Fibroblast of lung (primary cell): ENCODE results near the gene NCSTN. TPM values are rescaled to one million over a fixed set of nuclear protein-coding genes. Genes with fewer than 3 reads are reported as not detected.

ENCODE experiments used
- DNase-seq, 2 donors: peaks; one replicate each; pipeline versions ENCODE4 v3.0.0 to v3.0.0-alpha.2; 2010; ENCODE audit warnings: low read depth in 2 of 2
- H2AFZ ChIP-seq: 2 replicates; pipeline ENCODE4 v1.5.1; 2012; ENCODE audit warnings: low read length, control low read depth, inconsistent platforms
- H3K27ac ChIP-seq: 2 replicates; pipeline ENCODE4 v1.5.1; 2011; ENCODE audit warnings: low read length, control low read depth; ENCODE audit not compliant: insufficient read depth
- H3K27me3 ChIP-seq: 2 replicates; pipeline ENCODE4 v1.5.1; 2011; ENCODE audit warnings: mild to moderate bottlenecking, low read length; ENCODE audit not compliant: control insufficient read depth, insufficient read depth
- H3K36me3 ChIP-seq: 2 replicates; pipeline ENCODE4 v1.5.1; 2011; ENCODE audit warnings: low read length; ENCODE audit not compliant: control insufficient read depth, insufficient read depth
- H3K4me1 ChIP-seq: 2 replicates; pipeline ENCODE4 v1.5.1; 2011; ENCODE audit warnings: low read length; ENCODE audit not compliant: control insufficient read depth, insufficient read depth; ENCODE audit errors: extremely low read depth
- H3K4me2 ChIP-seq: 2 replicates; pipeline ENCODE4 v1.5.1; 2011; ENCODE audit warnings: low read length, control low read depth; ENCODE audit not compliant: insufficient read depth; ENCODE audit errors: extremely low read depth
- H3K4me3 ChIP-seq, 4 experiments: fragments of 200-600 bp in 1 of 4; sonication (generic) in 1 of 4; replicated peaks in 1 of 4; 2 replicates each; pipeline ENCODE4 v1.5.1; 2011 to 2016; ENCODE audit warnings: low read length in 4 of 4, low read depth in 3 of 4, mild to moderate bottlenecking in 3 of 4, control low read depth in 2 of 4, inconsistent platforms in 1 of 4, mixed read lengths in 1 of 4; ENCODE audit not compliant: insufficient read depth in 1 of 4; ENCODE audit errors: control extremely low read depth in 1 of 4
- H3K79me2 ChIP-seq: 2 replicates; pipeline ENCODE4 v1.5.1; 2012; ENCODE audit warnings: mild to moderate bottlenecking, low read length, inconsistent platforms; ENCODE audit not compliant: control insufficient read depth, insufficient read depth
- H3K9ac ChIP-seq: 2 replicates; pipeline ENCODE4 v1.5.1; 2011; ENCODE audit warnings: mild to moderate bottlenecking, low read length, control low read depth; ENCODE audit not compliant: insufficient read depth
- H3K9me3 ChIP-seq: 2 replicates; pipeline ENCODE4 v1.5.1; 2012; ENCODE audit warnings: low read depth, low read length; ENCODE audit not compliant: control insufficient read depth, insufficient read depth
- H4K20me1 ChIP-seq: 2 replicates; pipeline ENCODE4 v1.5.1; 2011; ENCODE audit warnings: low read length; ENCODE audit not compliant: control insufficient read depth, insufficient read depth; ENCODE audit errors: extremely low read depth
- EZH2 ChIP-seq: IDR thresholded peaks from 2 replicates; pipeline ENCODE4 v1.5.1; 2012; ENCODE audit warnings: low read length, control low read depth, mild to moderate bottlenecking; ENCODE audit errors: missing control alignments
- polyA plus RNA-seq, 2 donors: library from polyadenylated mRNA; depleted of rRNA in 1 of 2; stranded (reverse) in 1 of 2; unstranded in 1 of 2; fragments of >200 nt; gene quantifications; 2 replicates each; pipeline ENCODE4 v1.2.1, GENCODE V29; 2011 to 2012; ENCODE audit warnings: missing spikeins in 1 of 2
- total RNA-seq: library from RNA; depleted of rRNA; stranded (reverse); fragments of >200 nt; gene quantifications from 2 replicates; pipeline ENCODE4 v1.2.1, GENCODE V29; 2014
- TF ChIP-seq, protein P1 (sequence below), 2 donors: IDR thresholded peaks in 1 of 2; conservative IDR thresholded peaks in 1 of 2; 1 replicate in 1 of 2; 2 replicates in 1 of 2; pipeline ENCODE4 v1.5.1; 2011 to 2012; ENCODE audit warnings: low read length in 2 of 2, control low read depth in 1 of 2, inconsistent platforms in 1 of 2, low read depth in 1 of 2, mild to moderate bottlenecking in 1 of 2

Gene NCSTN
- total and polyA plus RNA-seq, 2 donors (not counting 1 experiment from before 2014, with no cell fraction given), result 97.1 to 188 TPM

DNA sequence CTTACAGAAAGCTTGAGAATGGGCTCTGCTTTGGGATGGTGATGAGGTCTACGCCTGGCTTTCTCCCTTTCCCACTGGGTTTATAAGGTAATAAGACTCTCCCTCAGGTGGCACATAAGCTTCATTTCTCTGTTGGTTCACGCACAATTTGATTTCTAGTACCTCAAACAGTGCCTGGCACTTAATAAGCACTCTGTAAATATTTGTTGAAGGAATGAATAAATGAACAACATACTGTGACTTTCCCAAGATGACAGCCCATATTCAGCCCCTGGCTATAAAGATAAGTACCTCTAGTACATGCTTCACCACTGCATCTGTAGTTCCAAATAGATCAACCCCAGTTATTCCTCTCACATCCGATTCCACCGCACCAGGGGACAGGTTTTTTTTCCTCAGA, 17.9 kb upstream of the NCSTN start:
- H3K9ac ChIP-seq, result no peak overlapping the region
- no peak overlapping the region for H3K4me2 ChIP-seq
- TF ChIP-seq EZH2, result no peak
- TF ChIP-seq, protein P1, sequence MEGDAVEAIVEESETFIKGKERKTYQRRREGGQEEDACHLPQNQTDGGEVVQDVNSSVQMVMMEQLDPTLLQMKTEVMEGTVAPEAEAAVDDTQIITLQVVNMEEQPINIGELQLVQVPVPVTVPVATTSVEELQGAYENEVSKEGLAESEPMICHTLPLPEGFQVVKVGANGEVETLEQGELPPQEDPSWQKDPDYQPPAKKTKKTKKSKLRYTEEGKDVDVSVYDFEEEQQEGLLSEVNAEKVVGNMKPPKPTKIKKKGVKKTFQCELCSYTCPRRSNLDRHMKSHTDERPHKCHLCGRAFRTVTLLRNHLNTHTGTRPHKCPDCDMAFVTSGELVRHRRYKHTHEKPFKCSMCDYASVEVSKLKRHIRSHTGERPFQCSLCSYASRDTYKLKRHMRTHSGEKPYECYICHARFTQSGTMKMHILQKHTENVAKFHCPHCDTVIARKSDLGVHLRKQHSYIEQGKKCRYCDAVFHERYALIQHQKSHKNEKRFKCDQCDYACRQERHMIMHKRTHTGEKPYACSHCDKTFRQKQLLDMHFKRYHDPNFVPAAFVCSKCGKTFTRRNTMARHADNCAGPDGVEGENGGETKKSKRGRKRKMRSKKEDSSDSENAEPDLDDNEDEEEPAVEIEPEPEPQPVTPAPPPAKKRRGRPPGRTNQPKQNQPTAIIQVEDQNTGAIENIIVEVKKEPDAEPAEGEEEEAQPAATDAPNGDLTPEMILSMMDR (conservative IDR thresholded peaks at IDR 0.05 in 1 of 2, IDR thresholded peaks at IDR 0.05 in 1 of 2; ENCODE audit: low read depth in 1 of 2, low read length in 2 of 2), result no peak
- no peaks in the 10 kb centered on the region for H3K4me1 ChIP-seq
- peaks cover 28% of the 10 kb centered on the region for H3K79me2 ChIP-seq
- H3K4me3 ChIP-seq, result no peak overlapping the region
- DNase-seq, result no peak
- no peaks in the 10 kb centered on the region for H3K27me3 ChIP-seq
- no peak overlapping the region for H2AFZ ChIP-seq
- H3K36me3 ChIP-seq, result peaks cover 21% of the 10 kb centered on the region
- no peaks in the 10 kb centered on the region for H3K9me3 ChIP-seq
- H3K27ac ChIP-seq, result no peak overlapping the region
- no peaks in the 10 kb centered on the region for H4K20me1 ChIP-seq

GRCh38 chr1:160326418-160326817, 16.8 kb upstream of the NCSTN start:
- Histone ChIP-seq H3K4me1 (no peaks in the 10 kb centered on the region), H3K4me3 (no peak overlapping the region), H2AFZ (no peak overlapping the region), H3K79me2 (peaks cover 17% of the 10 kb centered on the region), H3K4me2 (no peak overlapping the region), H3K9ac (no peak overlapping the region), H3K27me3 (no peaks in the 10 kb centered on the region), H3K27ac (no peak overlapping the region), H3K9me3 (no peaks in the 10 kb centered on the region), H3K36me3 (peaks cover 25% of the 10 kb centered on the region), H4K20me1 (no peaks in the 10 kb centered on the region)
- no peak for TF ChIP-seq EZH2
- TF ChIP-seq, protein P1 (conservative IDR thresholded peaks at IDR 0.05 in 1 of 2, IDR thresholded peaks at IDR 0.05 in 1 of 2; ENCODE audit: low read depth in 1 of 2, low read length in 2 of 2), result no peak
- no peak for DNase-seq

DNA sequence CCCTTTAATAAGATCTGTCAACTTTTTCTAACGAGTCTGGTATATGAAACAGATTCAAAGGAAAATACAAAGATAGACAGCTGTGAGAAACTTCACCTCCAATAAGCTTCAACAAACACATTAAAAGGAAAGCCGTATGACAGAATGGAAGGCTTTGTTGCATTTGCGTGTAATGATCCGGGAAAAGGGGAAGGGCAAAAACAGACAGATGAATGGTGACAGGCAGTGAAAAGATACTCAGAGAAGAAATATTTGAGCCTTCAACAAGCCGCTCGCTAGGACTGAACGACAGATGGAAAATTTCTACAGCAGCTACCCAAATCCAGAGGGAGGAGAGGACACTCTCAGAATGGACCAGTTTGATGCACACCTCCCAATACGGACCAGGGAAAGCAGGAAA, 15.0 kb upstream of the NCSTN start:
- H3K4me3 ChIP-seq, result no peak overlapping the region
- no peaks in the 10 kb centered on the region for H3K9me3 ChIP-seq
- no peak overlapping the region for H3K4me2 ChIP-seq
- no peak overlapping the region for H2AFZ ChIP-seq
- H4K20me1 ChIP-seq, result no peaks in the 10 kb centered on the region
- no peak overlapping the region for H3K9ac ChIP-seq
- H3K79me2 ChIP-seq, result peaks cover 6% of the 10 kb centered on the region
- H3K4me1 ChIP-seq, result no peaks in the 10 kb centered on the region
- peaks cover 25% of the 10 kb centered on the region for H3K36me3 ChIP-seq
- DNase-seq, result no peak
- no peak overlapping the region for H3K27ac ChIP-seq
- H3K27me3 ChIP-seq, result no peaks in the 10 kb centered on the region
- no peak for TF ChIP-seq EZH2
- TF ChIP-seq, protein P1 (conservative IDR thresholded peaks at IDR 0.05 in 1 of 2, IDR thresholded peaks at IDR 0.05 in 1 of 2; ENCODE audit: low read depth in 1 of 2, low read length in 2 of 2), result no peak
